Ectodermal cell (in vitro differentiated cells): ENCODE data around the gene SCO1.
"Not testable (repeated sequence)": the region's sequence is repeated elsewhere in the genome, so short reads cannot be mapped to it uniquely, and the experiment has no call there.

Experiments used
- H3K27ac ChIP-seq: 2 replicates; pipeline ENCODE4 v1.7.0; 2013; ENCODE audit warnings: mild to moderate bottlenecking, low read depth, low read length; ENCODE audit not compliant: insufficient read depth, poor library complexity, severe bottlenecking
- H3K27me3 ChIP-seq: 2 replicates; pipeline ENCODE4 v1.7.0; 2013; ENCODE audit warnings: mild to moderate bottlenecking, low read length; ENCODE audit not compliant: insufficient read depth, control insufficient read depth, poor library complexity, severe bottlenecking
- H3K36me3 ChIP-seq: one replicate; pipeline ENCODE4 v1.7.0; 2013; ENCODE audit warnings: low read length; ENCODE audit not compliant: control insufficient read depth, insufficient read depth
- H3K4me1 ChIP-seq: one replicate; pipeline ENCODE4 v1.7.0; 2013; ENCODE audit warnings: low read length; ENCODE audit not compliant: control insufficient read depth, insufficient read depth
- H3K4me3 ChIP-seq: 2 replicates; pipeline ENCODE4 v1.7.0; 2013; ENCODE audit warnings: low read depth, low read length, control low read depth; ENCODE audit not compliant: insufficient read depth
- H3K9me3 ChIP-seq: 2 replicates; pipeline ENCODE4 v1.7.0; 2013; ENCODE audit warnings: mild to moderate bottlenecking, low read length, moderate library complexity; ENCODE audit not compliant: control insufficient read depth
- WGBS, 2 experiments: methylation state at CpG; one replicate each; pipeline ENCODE4 v1.1.7; 2013; ENCODE audit warnings: missing lambda C conversion rate in 2 of 2; 5-methylcytosine and 5-hydroxymethylcytosine counted together

SCO1 gene

GRCh38 chr17:10737168-10737622, 39.9 kb upstream of the SCO1 start:
- Histone ChIP-seq H3K27ac (no peak overlapping the region), H3K4me3 (no peak overlapping the region), H3K27me3 (no peaks in the 10 kb centered on the region), H3K36me3 (no peaks in the 10 kb centered on the region), H3K4me1 (no peaks in the 10 kb centered on the region), H3K9me3 (no peaks in the 10 kb centered on the region)
- WGBS, 2 experiments = 17% methylated on average over 6 of the region's 6 CpGs

DNA sequence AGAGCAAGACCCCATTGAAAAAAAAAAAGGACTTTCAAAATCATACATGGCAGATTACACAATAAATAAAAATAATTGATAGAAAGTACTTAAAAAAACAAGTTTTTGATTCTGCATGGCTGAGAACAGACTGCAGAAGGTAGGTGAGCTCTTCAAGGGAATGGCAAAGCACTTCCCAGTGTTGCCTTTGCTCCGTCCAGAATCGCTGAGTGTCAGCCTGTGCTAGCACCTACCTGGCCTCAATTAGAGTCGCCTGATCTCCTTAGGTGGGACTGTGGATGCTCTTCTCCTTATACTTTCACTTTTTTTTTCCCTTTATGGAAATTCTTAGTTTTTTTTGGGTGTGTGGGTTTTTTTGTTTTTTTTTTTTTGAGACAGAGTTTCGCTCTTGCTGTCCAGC, 38.5 kb upstream of the SCO1 start:
- WGBS, 2 experiments = 95 to 96% methylated on average over 3 to 4 of the region's 4 CpGs
- Histone ChIP-seq H3K4me1 (peaks cover under 1% of the 10 kb centered on the region), H3K27ac (no peak overlapping the region), H3K4me3 (no peak overlapping the region), H3K9me3 (no peaks in the 10 kb centered on the region), H3K36me3 (no peaks in the 10 kb centered on the region), H3K27me3 (no peaks in the 10 kb centered on the region)

DNA sequence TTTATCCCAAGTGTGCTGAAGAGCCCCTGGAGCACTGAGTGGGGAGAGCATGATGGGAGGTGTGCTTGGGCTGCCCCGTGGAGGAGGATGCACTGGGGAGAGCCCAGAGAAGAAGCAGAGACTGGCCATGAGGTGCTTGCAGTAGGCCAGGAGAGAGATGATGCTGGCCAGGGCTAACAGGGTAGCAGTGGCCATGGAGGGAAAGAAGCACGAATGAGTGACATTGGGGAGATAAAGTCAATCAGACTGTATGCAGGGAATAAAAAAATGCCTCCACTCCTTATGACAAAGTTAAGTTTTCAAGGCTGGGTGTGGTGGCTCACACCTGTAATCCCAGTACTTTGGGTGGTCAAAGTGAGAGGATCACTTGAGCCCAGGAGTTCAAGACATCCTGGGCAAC, 37.9 kb upstream of the SCO1 start:
- H3K27me3 ChIP-seq = peaks cover 5% of the 10 kb centered on the region
- peaks cover 2% of the 10 kb centered on the region for H3K4me1 ChIP-seq
- 87 to 93% methylated on average over 2 of the region's 2 CpGs for WGBS, 2 experiments

DNA sequence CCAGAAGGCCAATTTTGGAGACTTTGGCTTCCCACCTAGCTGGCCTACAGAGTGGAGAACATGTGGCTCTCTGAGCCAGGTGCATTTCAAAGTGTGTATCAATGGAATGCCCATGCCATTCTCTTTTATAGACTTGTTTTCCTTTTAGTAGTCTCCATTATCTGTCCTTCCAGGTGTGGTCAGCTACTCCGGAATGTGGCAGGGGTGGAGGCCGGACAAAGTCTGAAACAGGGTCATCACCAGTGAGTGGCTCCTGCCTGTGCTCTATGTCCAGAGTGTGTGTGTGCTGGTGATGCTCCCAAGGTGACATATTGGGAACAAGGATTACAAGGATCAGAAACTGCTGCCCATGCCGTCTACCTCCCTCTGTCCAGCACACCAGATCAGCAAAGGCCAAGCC, 36.3 kb upstream of the SCO1 start:
- no peaks in the 10 kb centered on the region for H3K9me3 ChIP-seq
- H3K27ac ChIP-seq = no peak overlapping the region
- H3K36me3 ChIP-seq = no peaks in the 10 kb centered on the region
- H3K27me3 ChIP-seq = peaks cover 16% of the 10 kb centered on the region
- 90 to 95% methylated on average over 3 of the region's 3 CpGs for WGBS, 2 experiments
- no peak overlapping the region for H3K4me3 ChIP-seq
- H3K4me1 ChIP-seq = peaks cover 2% of the 10 kb centered on the region

More for the DNA sequence above, 37.9 kb upstream of the SCO1 start:
- H3K27ac ChIP-seq = no peak overlapping the region
- no peaks in the 10 kb centered on the region for H3K36me3 ChIP-seq
- no peaks in the 10 kb centered on the region for H3K9me3 ChIP-seq
- no peak overlapping the region for H3K4me3 ChIP-seq

DNA sequence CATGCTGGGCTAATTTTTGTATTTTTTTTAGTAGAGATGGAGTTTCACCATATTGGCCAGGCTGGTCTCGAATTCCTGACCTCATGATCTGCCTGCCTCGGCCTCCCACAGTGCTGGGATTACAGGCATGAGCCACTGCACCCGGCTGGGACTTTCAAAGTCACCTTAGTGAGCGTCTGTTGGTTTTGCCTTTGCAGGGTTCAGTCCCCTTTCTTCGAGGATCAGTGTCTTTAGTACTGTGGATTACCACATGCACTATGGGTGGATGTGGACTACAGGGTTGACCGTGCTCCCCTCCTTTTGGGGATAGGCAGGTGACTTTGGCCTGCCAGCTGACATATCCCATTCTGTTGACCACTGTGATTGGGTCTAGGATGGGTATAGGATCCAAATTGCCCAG, 34.8 kb upstream of the SCO1 start:
- 78% methylated on average over 6 of the region's 6 CpGs for WGBS, 2 experiments
- H3K9me3 ChIP-seq, H3K4me3 ChIP-seq, H3K4me1 ChIP-seq, H3K36me3 ChIP-seq, H3K27ac ChIP-seq: not testable (repeated sequence)
- H3K27me3 ChIP-seq = peaks cover 16% of the 10 kb centered on the region

DNA sequence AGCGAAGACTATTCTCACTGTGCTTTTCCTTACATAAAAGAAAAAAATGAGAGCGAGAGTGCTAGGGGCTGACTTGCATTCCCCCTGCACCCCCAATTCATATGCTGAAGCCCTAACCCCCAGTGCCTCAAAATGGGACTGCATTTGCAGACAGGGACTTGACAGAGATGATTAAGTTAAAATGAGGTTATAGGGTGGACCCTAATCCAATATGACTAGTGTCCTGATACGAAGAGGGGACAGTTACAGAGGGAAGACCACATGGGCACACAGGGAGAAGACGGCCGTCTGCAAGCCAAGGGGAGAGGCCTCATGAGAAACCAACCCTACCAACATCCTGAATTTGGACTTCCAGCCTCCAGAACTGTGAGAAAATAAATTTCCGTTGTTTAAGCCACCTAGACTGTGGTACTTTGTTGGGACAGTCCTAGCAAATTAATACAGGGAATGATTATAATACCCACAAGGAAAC, 34.1 kb upstream of the SCO1 start:
- H3K9me3 ChIP-seq = no peaks in the 10 kb centered on the region
- no peaks in the 10 kb centered on the region for H3K36me3 ChIP-seq
- H3K4me1 ChIP-seq = peaks cover 2% of the 10 kb centered on the region
- H3K4me3 ChIP-seq = no peak overlapping the region
- no peak overlapping the region for H3K27ac ChIP-seq
- peaks cover 16% of the 10 kb centered on the region for H3K27me3 ChIP-seq
- WGBS, 2 experiments = 81 to 82% methylated on average over 5 to 6 of the region's 6 CpGs

GRCh38 chr17:10730247-10730646, 32.9 kb upstream of the SCO1 start:
- Histone ChIP-seq H3K27me3 (peaks cover 16% of the 10 kb centered on the region), H3K4me3 (peak overlapping the region; percentile 65)
- H3K27ac ChIP-seq, H3K36me3 ChIP-seq, H3K4me1 ChIP-seq, H3K9me3 ChIP-seq: not testable (repeated sequence)
- WGBS, 2 experiments = 13% methylated on average over 15 of the region's 15 CpGs

DNA sequence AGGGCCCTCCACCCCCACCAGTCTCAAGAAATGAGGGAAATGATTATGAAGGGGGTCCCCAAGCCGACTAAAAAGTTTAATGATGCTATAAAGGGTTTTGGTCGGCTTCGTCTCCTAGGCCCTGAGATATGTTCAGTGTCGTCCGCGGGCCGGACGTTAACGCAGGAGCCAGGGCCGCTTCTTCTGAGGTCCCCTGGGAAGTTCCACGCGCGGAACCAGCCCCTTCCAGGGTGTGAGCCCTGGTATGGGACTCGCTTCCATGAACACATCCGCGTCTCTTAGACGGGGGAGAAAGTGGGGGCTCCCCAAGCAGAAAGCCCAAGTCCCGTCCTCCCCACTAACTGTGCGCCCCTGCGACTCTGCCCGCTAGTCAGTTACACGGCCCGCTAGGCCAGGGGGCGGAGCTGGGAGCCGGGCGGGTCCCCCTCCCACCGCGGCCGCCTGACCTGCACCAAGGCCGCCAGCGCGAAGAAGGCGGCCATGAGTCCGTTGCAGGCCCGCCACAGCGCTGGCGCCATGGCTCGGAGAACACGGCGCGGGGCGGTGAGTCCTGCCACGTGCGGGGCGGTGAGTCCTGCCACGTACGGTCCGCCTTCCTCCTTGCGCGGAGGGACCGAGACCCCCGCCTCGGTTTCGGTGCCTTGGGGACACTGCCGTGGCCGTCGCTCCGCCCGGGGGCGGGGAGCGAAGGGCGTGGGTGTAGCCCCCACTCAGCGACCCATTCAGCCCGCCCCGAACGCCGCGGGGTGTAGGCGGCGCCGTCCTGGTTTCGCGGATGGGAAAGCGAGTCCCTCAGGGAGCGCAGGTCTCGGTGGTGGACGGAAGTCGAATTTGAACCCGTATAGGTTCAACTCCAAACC, 32.2 kb upstream of the SCO1 start, which contains the start of gene TMEM220:
Gene TMEM220, minus strand, starts transcription at position 690 of the 860 bp plus-strand sequence. Its CDS starts 172 bp downstream, at position 518.
- H3K4me1 ChIP-seq = peaks cover 2% of the 10 kb centered on the region
- peaks cover 16% of the 10 kb centered on the region for H3K27me3 ChIP-seq
- H3K9me3 ChIP-seq = no peaks in the 10 kb centered on the region
- no peaks in the 10 kb centered on the region for H3K36me3 ChIP-seq
- H3K4me3 ChIP-seq = peak within 1 kb of the TSS; percentile 65
- WGBS, 2 experiments = 6 to 7% methylated on average over 75 to 77 of the region's 79 CpGs
- peak within 1 kb of the TSS; percentile 26 for H3K27ac ChIP-seq

GRCh38 chr17:10728331-10728892, 31.1 kb upstream of the SCO1 start:
- WGBS, 2 experiments = 96 to 97% methylated on average over 10 of the region's 10 CpGs
- Histone ChIP-seq H3K9me3 (no peaks in the 10 kb centered on the region), H3K4me1 (peaks cover 2% of the 10 kb centered on the region), H3K27ac (no peak overlapping the region), H3K36me3 (no peaks in the 10 kb centered on the region), H3K27me3 (peaks cover 16% of the 10 kb centered on the region), H3K4me3 (no peak overlapping the region)

- Histone ChIP-seq H3K27me3 (peaks cover 16% of the 10 kb centered on the region), H3K4me3 (no peak overlapping the region)
- 83 to 86% methylated on average over 5 of the region's 5 CpGs for whole genome bisulfite sequencing, 2 experiments
Observed at GRCh38 chr17:10727192-10727591, 29.9 kb upstream of the SCO1 start.

More at GRCh38 chr17:10727192-10727591, 29.9 kb upstream of the SCO1 start:
- Histone ChIP-seq H3K27ac (no peak overlapping the region), H3K4me1 (peaks cover 2% of the 10 kb centered on the region), H3K36me3 (no peaks in the 10 kb centered on the region), H3K9me3 (no peaks in the 10 kb centered on the region)
